GDM1 (cell line): Measurements from ENCODE around the gene ZSWIM9.
"Not testable (repeated sequence)": the region's sequence is repeated elsewhere in the genome, so short reads cannot be mapped to it uniquely, and the experiment has no call there.

Experiments used
- DNase-seq: peaks from one replicate; lab custom pipeline; 2025; lab: John Stamatoyannopoulos, UW

ZSWIM9 gene

GRCh38 chr19:48218997-48219396 lies 48.5 kb downstream of the ZSWIM9 start:
- no peak for DNase-seq

GRCh38 chr19:48220784-48221183 lies 50.3 kb downstream of the ZSWIM9 start:
- not testable (repeated sequence) for DNase-seq

GRCh38 chr19:48221628-48222027 lies 51.1 kb downstream of the ZSWIM9 start:
- no peak for DNase-seq

- DNase-seq = no peak
These were observed 60.2 kb downstream of the ZSWIM9 start for GRCh38 chr19:48230555-48231129.

GRCh38 chr19:48237057-48237456 lies 66.6 kb downstream of the ZSWIM9 start:
- DNase-seq = no peak

GRCh38 chr19:48239120-48239519 lies 68.6 kb downstream of the ZSWIM9 start:
- DNase-seq = no peak

- DNase-seq = no peak
These were observed 69.2 kb downstream of the ZSWIM9 start for GRCh38 chr19:48239582-48240141.

- not testable (repeated sequence) for DNase-seq
These were observed 71.3 kb downstream of the ZSWIM9 start for GRCh38 chr19:48241771-48242170.

GRCh38 chr19:48244281-48244680 lies 73.8 kb downstream of the ZSWIM9 start:
- DNase-seq = peak; percentile 11

GRCh38 chr19:48246101-48246500 lies 75.6 kb downstream of the ZSWIM9 start:
- no peak for DNase-seq

GRCh38 chr19:48247212-48247611 lies 76.7 kb downstream of the ZSWIM9 start:
- no peak for DNase-seq
